Measurements from ENCODE around the gene DUS4L. TPM values are rescaled to one million over a fixed set of nuclear protein-coding genes. Genes with fewer than 3 reads are reported as not detected.

The DUS4L gene
- total RNA-seq, 1 experiment from 2014 or later = 19.3 TPM

DNA sequence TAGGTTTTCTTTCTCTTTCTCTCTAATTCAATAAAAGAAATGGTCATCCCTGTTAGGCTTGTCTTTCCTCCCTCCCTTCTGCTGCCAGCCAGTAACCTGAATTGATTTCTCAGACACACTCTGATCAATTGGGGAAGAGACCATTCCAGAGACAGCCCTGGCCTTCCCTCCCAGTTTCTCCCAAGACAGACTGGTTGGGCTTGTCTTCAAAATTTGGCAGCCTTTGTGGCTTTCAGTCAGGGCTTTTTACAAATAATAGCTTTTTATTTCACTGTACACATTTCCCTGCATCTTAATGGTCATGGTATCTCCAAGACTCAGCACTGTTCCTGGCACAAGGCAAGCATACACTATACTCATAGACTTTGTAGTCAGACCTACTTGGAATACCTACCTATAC lies 50.2 kb downstream of the DUS4L start:
- H3K4me3 Mint-ChIP-seq (ENCODE audit: unreplicated experiment) = no peak overlapping the region
- H3K27ac Mint-ChIP-seq (ENCODE audit: unreplicated experiment) = no peak overlapping the region
- BruUV-seq (replicated peaks) = no TSS peak
- Histone ChIP-seq H3K4me1 (no peaks in the 10 kb centered on the region), H3K9me3 (no peaks in the 10 kb centered on the region), H3K4me3 (ENCODE audit: low read depth, low read length) (no peak overlapping the region), H3K36me3 (ENCODE audit: control insufficient read depth, insufficient read depth, low read length) (no peaks in the 10 kb centered on the region), H3K27me3 (replicated peaks; ENCODE audit: control insufficient read depth, insufficient read depth, low read length) (no peaks in the 10 kb centered on the region)
- ChIA-PET POLR2A (no interaction called here), CTCF (no interaction called here)
- DNase-seq = no peak
- H3K27me3 Mint-ChIP-seq (ENCODE audit: insufficient read depth, unreplicated experiment) = no peaks in the 10 kb centered on the region
- no peak for TF ChIP-seq CTCF (IDR thresholded peaks at IDR 0.05; ENCODE audit: insufficient read depth in 1 of 2, low read depth in 1 of 2, low read length in 1 of 2, severe bottlenecking in 1 of 2, unreplicated experiment in 1 of 2)
- no peaks in the 10 kb centered on the region for H3K9me3 Mint-ChIP-seq (ENCODE audit: unreplicated experiment)
- intact Hi-C loops (cut with micrococcal nuclease; ENCODE audit: unreplicated experiment) = no loop called here
- no peaks in the 10 kb centered on the region for H3K4me1 Mint-ChIP-seq (ENCODE audit: low read depth, unreplicated experiment)
- no peaks in the 10 kb centered on the region for H3K36me3 Mint-ChIP-seq (ENCODE audit: insufficient read depth, unreplicated experiment)

GRCh38 chr7:107614425-107614824 lies 50.7 kb downstream of the DUS4L start:
- no peaks in the 10 kb centered on the region for H3K9me3 Mint-ChIP-seq (ENCODE audit: unreplicated experiment)
- no peaks in the 10 kb centered on the region for H3K4me1 Mint-ChIP-seq (ENCODE audit: low read depth, unreplicated experiment)
- POLR2A ChIA-PET = no interaction called here
- no TSS peak for BruUV-seq (replicated peaks)
- H3K4me3 ChIP-seq (ENCODE audit: low read depth, low read length) = no peak overlapping the region
- no peak for DNase-seq
- H3K27me3 ChIP-seq (replicated peaks; ENCODE audit: control insufficient read depth, insufficient read depth, low read length) = no peaks in the 10 kb centered on the region
- CTCF ChIA-PET = no interaction called here
- no peak overlapping the region for H3K27ac Mint-ChIP-seq (ENCODE audit: unreplicated experiment)
- no peaks in the 10 kb centered on the region for H3K36me3 Mint-ChIP-seq (ENCODE audit: insufficient read depth, unreplicated experiment)
- no peak for TF ChIP-seq CTCF (IDR thresholded peaks at IDR 0.05; ENCODE audit: insufficient read depth in 1 of 2, low read depth in 1 of 2, low read length in 1 of 2, severe bottlenecking in 1 of 2, unreplicated experiment in 1 of 2)
- H3K9me3 ChIP-seq = no peaks in the 10 kb centered on the region
- no peaks in the 10 kb centered on the region for H3K27me3 Mint-ChIP-seq (ENCODE audit: insufficient read depth, unreplicated experiment)
- intact Hi-C loops (cut with micrococcal nuclease; ENCODE audit: unreplicated experiment) = no loop called here
- H3K4me1 ChIP-seq = no peaks in the 10 kb centered on the region
- H3K4me3 Mint-ChIP-seq (ENCODE audit: unreplicated experiment) = no peak overlapping the region
- no peaks in the 10 kb centered on the region for H3K36me3 ChIP-seq (ENCODE audit: control insufficient read depth, insufficient read depth, low read length)

- Histone ChIP-seq H3K9me3 (no peaks in the 10 kb centered on the region), H3K4me3 (ENCODE audit: low read depth, low read length) (no peak overlapping the region), H3K4me1 (no peaks in the 10 kb centered on the region), H3K36me3 (ENCODE audit: control insufficient read depth, insufficient read depth, low read length) (no peaks in the 10 kb centered on the region), H3K27me3 (replicated peaks; ENCODE audit: control insufficient read depth, insufficient read depth, low read length) (no peaks in the 10 kb centered on the region)
- no peak for DNase-seq
- TF ChIP-seq CTCF (IDR thresholded peaks at IDR 0.05; ENCODE audit: insufficient read depth in 1 of 2, low read depth in 1 of 2, low read length in 1 of 2, severe bottlenecking in 1 of 2, unreplicated experiment in 1 of 2) = no peak
- CTCF ChIA-PET = interaction anchor here (0.6 kb wide), 1 partner anchor 8 kb away, joined by 3 read pairs; no protein-coding TSS in a partner anchor
- Mint-ChIP-seq H3K4me1 (ENCODE audit: low read depth, unreplicated experiment) (no peaks in the 10 kb centered on the region), H3K9me3 (ENCODE audit: unreplicated experiment) (no peaks in the 10 kb centered on the region), H3K36me3 (ENCODE audit: insufficient read depth, unreplicated experiment) (no peaks in the 10 kb centered on the region), H3K4me3 (ENCODE audit: unreplicated experiment) (no peak overlapping the region), H3K27me3 (ENCODE audit: insufficient read depth, unreplicated experiment) (no peaks in the 10 kb centered on the region), H3K27ac (ENCODE audit: unreplicated experiment) (no peak overlapping the region)
- BruUV-seq (replicated peaks) = no TSS peak
- POLR2A ChIA-PET = no interaction called here
- intact Hi-C loops (cut with micrococcal nuclease; ENCODE audit: unreplicated experiment) = no loop called here
Observed at GRCh38 chr7:107615910-107616680, 52.3 kb downstream of the DUS4L start.
